Fibroblast of pulmonary artery (primary cell): Measurements from ENCODE around the gene FAM131C.
A peak's percentile ranks its signal among the peaks of the same experiment; 100 is the strongest.

Experiments
- DNase-seq: peaks from one replicate; pipeline ENCODE4 v3.0.0-alpha.2; 2010; ENCODE audit warnings: low read depth
- H3K4me3 ChIP-seq: replicated peaks from 2 replicates; pipeline ENCODE4 v1.5.1; 2011; ENCODE audit warnings: low read depth, mild to moderate bottlenecking, control low read depth, low read length, moderate library complexity
- TF ChIP-seq, protein P1 (sequence below): IDR thresholded peaks from 2 replicates; pipeline ENCODE4 v1.5.1; 2011; ENCODE audit warnings: mild to moderate bottlenecking, control low read depth, low read length, inconsistent platforms; ENCODE audit errors: missing control alignments

Gene FAM131C

DNA sequence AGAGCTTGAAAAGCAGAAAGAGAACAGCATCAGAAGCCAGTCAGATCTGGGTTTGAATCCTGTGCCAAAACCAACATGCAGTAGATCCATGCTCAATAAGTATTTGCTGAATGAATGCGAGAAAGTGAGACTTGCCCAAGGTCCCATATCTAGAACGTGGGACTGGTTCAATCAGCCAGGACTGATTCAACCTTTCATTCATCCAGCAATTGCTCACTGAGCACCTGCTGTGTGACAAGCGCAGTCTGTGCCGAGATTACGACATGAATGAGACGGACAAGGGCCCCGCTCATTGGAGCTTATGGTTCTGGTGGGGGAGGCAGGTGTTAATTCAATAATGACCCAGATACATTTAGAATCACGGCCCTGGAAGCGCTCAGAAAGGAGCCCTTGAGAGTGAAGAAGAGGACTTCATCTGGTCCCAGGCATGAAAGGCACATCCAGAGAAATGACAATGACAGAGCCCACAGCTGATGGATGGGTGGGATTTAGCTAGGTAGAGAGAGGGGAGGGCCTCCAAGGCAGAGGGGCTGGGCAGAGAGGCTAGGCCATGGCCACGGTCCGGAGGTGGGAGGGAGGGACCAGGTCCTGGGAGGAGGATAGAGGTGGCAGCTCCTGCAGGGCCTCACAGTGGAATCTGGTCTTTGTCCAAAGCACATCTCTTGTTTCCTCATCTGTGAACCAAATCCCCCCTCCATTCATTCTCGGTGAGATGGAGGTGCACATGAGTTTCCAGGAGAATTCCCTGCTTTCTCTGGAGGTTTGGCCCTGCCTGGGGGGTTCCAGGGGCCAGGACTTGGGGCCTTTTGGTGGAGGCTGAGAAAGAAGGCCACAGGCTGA, 4.2 kb upstream of the FAM131C start:
- H3K4me3 ChIP-seq, result no peak overlapping the region
- DNase-seq, result no peak
- TF ChIP-seq, protein P1, sequence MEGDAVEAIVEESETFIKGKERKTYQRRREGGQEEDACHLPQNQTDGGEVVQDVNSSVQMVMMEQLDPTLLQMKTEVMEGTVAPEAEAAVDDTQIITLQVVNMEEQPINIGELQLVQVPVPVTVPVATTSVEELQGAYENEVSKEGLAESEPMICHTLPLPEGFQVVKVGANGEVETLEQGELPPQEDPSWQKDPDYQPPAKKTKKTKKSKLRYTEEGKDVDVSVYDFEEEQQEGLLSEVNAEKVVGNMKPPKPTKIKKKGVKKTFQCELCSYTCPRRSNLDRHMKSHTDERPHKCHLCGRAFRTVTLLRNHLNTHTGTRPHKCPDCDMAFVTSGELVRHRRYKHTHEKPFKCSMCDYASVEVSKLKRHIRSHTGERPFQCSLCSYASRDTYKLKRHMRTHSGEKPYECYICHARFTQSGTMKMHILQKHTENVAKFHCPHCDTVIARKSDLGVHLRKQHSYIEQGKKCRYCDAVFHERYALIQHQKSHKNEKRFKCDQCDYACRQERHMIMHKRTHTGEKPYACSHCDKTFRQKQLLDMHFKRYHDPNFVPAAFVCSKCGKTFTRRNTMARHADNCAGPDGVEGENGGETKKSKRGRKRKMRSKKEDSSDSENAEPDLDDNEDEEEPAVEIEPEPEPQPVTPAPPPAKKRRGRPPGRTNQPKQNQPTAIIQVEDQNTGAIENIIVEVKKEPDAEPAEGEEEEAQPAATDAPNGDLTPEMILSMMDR, result no peak

DNA sequence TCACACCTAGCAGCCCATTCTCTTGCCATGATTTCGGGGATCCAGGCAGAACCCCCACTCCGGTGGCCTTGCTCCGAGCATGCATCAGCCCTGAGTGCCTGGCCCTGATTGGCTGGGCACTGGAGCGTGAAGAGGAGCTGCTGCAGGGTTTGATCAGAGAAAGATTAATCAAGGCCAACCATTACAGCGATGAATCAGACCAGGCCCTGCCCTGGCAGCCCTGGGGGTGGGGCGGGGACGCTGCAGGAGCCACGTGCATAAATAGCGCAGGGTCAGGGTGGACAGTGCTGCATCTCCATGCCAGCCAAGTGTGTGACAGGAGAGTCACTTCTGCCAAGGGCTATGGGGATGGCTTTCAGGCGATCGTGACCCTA, 3.4 kb upstream of the FAM131C start:
- no peak for DNase-seq
- TF ChIP-seq, protein P1, result no peak

DNA sequence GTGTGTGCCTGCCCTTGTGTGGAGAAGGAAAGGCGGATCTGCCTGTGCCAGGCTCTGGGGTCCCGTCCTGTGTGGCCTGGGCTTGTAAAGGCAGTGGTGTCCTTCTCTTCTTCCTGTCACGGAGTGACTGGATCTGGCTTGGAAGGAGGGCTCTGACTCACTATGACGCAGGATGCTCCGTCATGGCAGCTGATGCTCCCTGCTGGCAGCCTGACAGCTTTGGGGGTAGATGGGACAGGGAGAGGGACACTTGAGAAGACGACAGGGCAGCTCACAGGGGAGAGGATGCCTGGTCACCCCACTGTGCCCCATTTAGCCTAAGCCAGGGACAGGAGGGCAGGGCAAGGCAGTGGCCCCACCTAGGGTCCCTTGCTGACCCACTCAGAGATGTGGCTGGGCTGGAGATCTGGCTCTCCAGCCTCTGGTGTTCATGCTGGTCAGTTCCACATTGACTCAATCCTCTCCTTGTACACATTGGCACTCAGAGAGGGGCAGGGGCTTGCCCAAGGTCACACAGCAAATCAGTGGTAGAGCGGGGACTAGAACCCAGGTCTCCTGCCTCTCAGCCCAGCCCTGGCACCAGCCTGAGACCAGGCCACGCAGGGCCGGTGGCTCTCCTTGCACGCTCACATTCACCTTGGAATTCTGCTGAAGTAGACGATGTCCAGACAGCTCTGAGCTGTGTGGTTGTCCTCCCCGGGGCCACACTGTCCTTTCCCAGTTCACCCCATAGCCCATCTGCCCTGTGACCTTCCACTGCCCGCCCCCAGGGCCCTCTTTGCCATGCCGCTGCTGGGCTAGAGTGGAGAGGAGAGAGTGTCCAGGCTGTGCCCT, 2.8 kb upstream of the FAM131C start:
- H3K4me3 ChIP-seq, result no peak overlapping the region
- peak; percentile 89 for DNase-seq
- TF ChIP-seq, protein P1, result no peak

More for the DNA sequence above, 3.4 kb upstream of the FAM131C start:
- no peak overlapping the region for H3K4me3 ChIP-seq

DNA sequence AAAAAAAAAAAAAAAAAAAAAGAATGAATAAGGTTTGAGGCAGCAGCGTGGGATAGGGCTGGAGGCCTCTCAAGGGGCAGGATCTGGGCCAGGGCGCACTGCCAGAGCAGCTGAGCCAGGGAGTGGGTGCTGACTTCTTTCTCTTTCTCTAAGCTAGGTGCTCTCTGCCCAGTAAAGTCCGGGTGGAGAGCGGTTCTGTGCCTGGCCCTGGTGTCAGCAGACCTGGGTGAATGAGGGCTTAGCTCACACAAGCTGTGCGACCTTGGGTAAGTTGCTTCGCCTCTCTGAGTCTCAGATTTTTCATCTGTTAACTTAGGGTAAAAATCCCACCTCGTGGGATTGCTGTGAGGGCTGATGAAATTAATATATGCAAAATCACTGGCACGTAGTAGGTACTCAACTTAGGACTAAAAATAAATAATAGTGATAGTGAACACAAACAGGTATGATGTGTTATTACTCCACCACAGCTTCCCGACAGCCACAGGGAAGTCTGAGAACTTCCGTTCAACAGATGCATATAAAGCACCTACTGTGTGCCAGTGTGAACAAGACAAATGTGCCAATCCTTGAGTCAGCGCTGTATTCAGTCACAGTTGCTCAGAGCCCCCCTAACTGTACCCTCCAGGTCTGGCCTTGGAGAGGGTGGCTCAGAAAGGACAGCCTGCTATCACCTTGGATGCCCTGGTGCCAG, 2.0 kb upstream of the FAM131C start:
- no peak overlapping the region for H3K4me3 ChIP-seq
- TF ChIP-seq, protein P1, result no peak
- DNase-seq, result peak; percentile 87

DNA sequence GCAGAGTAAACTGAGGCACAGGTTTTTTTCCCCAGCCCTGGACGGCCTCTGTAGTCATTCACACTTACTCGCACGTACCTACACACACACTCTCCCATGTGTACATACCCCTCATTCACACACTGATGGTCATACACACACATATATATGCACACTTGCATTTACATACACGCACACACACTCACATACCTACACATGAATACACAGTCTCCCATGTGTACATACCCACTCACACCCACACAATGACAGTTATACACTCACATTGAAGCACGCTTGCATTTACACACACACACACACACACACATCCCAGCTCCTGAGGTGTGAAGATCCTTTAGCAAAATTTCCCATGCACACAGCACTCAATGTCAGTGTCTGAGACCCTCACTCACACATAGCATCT, 766 bp upstream of the FAM131C start:
- TF ChIP-seq, protein P1, result no peak
- no peak overlapping the region for H3K4me3 ChIP-seq
- DNase-seq, result no peak

DNA sequence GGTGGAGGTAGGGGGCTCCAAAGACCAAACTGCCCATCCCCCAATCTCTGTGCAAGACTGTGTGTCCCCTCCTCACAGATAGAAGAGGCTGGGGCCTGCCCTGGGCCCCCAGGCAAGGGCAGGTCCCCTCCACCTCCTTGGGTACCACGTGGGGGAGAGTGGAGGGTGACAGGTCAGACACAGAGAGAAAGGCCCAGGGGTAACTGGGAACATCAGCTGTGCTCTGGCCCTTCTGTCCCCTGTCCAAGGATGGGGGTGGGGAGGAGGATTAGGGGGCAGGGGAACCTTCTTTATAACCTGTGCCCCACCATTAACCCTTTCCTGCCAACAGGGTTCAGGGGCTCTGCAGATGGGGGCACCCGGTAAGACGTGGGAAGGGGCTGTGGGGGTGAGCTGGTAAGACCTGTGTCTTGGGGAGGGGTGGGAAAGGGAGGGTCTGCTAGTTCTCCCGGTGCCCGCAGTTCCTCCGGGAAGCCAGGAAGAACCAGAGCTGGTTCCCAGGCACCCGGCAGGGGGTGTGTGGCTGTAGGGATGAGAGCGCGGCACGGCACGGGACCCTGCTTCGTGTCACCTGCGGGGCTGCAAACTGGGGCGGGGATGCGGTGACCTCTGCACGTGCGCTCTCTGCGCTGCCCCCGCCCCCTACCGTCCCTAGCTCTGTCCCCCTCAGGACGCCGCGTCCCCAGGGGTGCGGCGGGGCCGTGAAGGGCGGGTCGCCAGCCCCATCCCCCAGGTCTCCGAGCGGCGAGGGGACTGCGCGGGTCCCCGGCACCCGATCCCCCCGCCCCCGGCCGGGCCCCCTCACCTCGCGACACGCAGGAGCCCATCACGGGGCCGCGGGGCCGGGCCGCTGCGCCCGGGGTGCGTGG, 601 bp downstream of the FAM131C start:
- DNase-seq, result no peak
- TF ChIP-seq, protein P1, result peak; percentile 15
- H3K4me3 ChIP-seq, result peak overlapping the region; percentile 34
